Spleen (tissue), 11 donors: ENCODE measurements around the gene LCAT. TPM values are rescaled to one million over a fixed set of nuclear protein-coding genes. Genes with fewer than 3 reads are reported as not detected.

Experiments used
- DNase-seq: peaks from one replicate; pipeline ENCODE4 v3.0.0-alpha.2; 2020
- H3K27ac ChIP-seq, 8 donors: fragments of 200-600 bp; sonication (generic) in 7 of 8; 1 replicate in 4 of 8; 2 replicates in 4 of 8; pipeline versions ENCODE4 v1.5.0 to v1.8.0; 2016 to 2021; ENCODE audit warnings: inconsistent platforms in 4 of 8, mild to moderate bottlenecking in 4 of 8, moderate library complexity in 1 of 8
- H3K27me3 ChIP-seq, 7 donors: fragments of 200-600 bp; sonication (generic) in 6 of 7; replicated peaks in 1 of 7; 1 replicate in 4 of 7; 2 replicates in 3 of 7; pipeline versions ENCODE4 v1.5.0 to v1.8.0; 2016 to 2021; ENCODE audit warnings: inconsistent platforms in 3 of 7, mild to moderate bottlenecking in 1 of 7
- H3K36me3 ChIP-seq, 6 donors: fragments of 200-600 bp; sonication (generic) in 5 of 6; 1 replicate in 4 of 6; 2 replicates in 2 of 6; pipeline versions ENCODE4 v1.5.0 to v1.8.0; 2016 to 2021; ENCODE audit warnings: inconsistent platforms in 2 of 6
- H3K4me1 ChIP-seq, 6 donors: fragments of 200-600 bp; sonication (generic) in 5 of 6; 1 replicate in 3 of 6; 2 replicates in 3 of 6; pipeline versions ENCODE4 v1.5.0 to v1.8.0; 2016 to 2021; ENCODE audit warnings: inconsistent platforms in 3 of 6
- H3K4me3 ChIP-seq, 8 donors: fragments of 200-600 bp; sonication (generic) in 7 of 8; 1 replicate in 4 of 8; 2 replicates in 4 of 8; pipeline versions ENCODE4 v1.5.0 to v1.8.0; 2016 to 2021; ENCODE audit warnings: inconsistent platforms in 4 of 8, mild to moderate bottlenecking in 4 of 8, moderate library complexity in 2 of 8
- H3K9me3 ChIP-seq, 8 donors: fragments of 200-600 bp; sonication (generic) in 7 of 8; 1 replicate in 4 of 8; 2 replicates in 4 of 8; pipeline versions ENCODE4 v1.5.0 to v1.8.0; 2016 to 2021; ENCODE audit warnings: inconsistent platforms in 4 of 8
- POLR2A ChIP-seq, 3 donors: fragments of 450-650 bp; IDR thresholded peaks; one replicate each; pipeline ENCODE4 v1.5.1; 2017; ENCODE audit warnings: antibody characterized with exemption in 3 of 3, mild to moderate bottlenecking in 1 of 3
- POLR2AphosphoS5 ChIP-seq, 3 donors: sonication (generic); formaldehyde crosslinking; IDR thresholded peaks; one replicate each; pipeline ENCODE4 v1.5.1; 2017; ENCODE audit warnings: antibody characterized with exemption in 3 of 3
- WGBS, 5 donors: extraction: QIAGEN DNeasy Blood & Tissue Kit in 3 of 5; methylation state at CpG; one replicate each; pipeline versions ENCODE4 v1.1.5 to v1.1.7; 2013 to 2018; 5-methylcytosine and 5-hydroxymethylcytosine counted together
- intact Hi-C: fragments of 100-400 bp; cut with DNase I; formaldehyde crosslinking; loops from one replicate; pipeline ENCODE4 v1.15.0; 2023; ENCODE audit warnings: low total_unique reads
- polyA plus RNA-seq, 3 donors: library from polyadenylated mRNA; stranded (reverse); fragments of 200-250 nt; gene quantifications; one replicate each; pipeline ENCODE4 v1.2.1, GENCODE V29; 2013
- total RNA-seq, 7 donors: library from RNA; depleted of rRNA in 3 of 7; stranded (reverse); fragments of >200 nt in 3 of 7; fragmentation: NEBNext Ultra II Directional in 4 of 7; extraction: Animal tissue kit (Norgen Biotek cat#: 25700) in 4 of 7; gene quantifications; one replicate each; pipeline versions ENCODE4 v1.1.0 to v1.2.1, GENCODE V29; 2016 to 2021
- TF ChIP-seq, protein P1 (sequence below), 11 experiments: fragments of 200-600 bp in 7 of 11; fragments of 450-650 bp in 4 of 11; sonication (generic) in 4 of 11; IDR thresholded peaks in 8 of 11; conservative IDR thresholded peaks in 3 of 11; 1 replicate in 7 of 11; 2 replicates in 4 of 11; pipeline versions ENCODE4 v1.4.0 to v1.8.0; 2016 to 2021; ENCODE audit warnings: antibody characterized with exemption in 11 of 11, inconsistent platforms in 4 of 11, mild to moderate bottlenecking in 1 of 11
- donor health status: healthy with polysubstance abuse.
- donor health status: DM: no; HTN: no; CAD: no; lungs with moderate emphysema.
- donor health status: DM: no; HTN: no; CAD: no.
- donor health status: Bipolar disorder and iron deficiency.
- donor health status: healthy.
- donor health status: DM: no; HTN: no; CAD: no.
- donor health status: DM: yes; HTN: yes; CAD: no.

The LCAT gene
- total and polyA plus RNA-seq, 10 donors: 5.2 to 51.6 (median 17.0) TPM

DNA sequence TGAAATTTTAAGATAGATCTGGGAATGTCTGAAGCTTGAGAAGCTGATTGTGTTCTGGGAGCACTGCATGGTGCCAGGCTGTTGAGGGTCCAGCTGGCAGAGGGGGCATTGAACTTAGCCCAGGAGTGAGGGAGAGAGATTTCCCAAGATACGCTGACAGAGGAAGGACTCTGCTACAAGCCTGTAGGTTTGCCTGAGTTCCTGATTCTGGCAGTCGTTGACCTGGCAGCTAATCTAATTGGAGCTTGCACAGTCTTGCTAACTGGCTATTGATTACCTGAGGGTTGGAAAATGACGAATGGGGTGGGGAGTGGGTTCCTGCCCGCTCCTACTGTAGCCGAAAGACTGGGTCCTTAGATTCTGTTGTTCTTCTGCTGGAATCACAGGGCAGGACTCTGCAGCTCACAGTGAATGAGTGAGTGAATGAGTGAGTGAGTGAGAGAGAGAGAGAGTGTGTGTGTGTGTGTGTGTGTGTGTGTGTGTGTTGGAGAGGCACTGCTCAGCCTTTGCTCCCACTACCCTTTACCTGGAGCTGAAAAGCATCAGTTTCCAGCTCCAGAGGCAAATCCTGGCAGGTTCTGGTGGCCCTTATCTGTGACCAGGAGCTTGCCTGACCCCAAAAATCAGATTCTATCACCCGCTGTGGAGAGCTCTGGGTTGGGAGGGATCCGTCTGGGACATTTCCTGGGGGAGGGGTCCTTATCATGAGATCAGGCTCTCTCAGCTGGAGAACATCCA is 29.0 kb downstream of the LCAT start:
- WGBS, 5 donors: 77 to 86% (median 85%) methylated on average over 7 of the region's 7 CpGs
- H3K27ac ChIP-seq: no peak overlapping the region
- TF ChIP-seq, protein P1, sequence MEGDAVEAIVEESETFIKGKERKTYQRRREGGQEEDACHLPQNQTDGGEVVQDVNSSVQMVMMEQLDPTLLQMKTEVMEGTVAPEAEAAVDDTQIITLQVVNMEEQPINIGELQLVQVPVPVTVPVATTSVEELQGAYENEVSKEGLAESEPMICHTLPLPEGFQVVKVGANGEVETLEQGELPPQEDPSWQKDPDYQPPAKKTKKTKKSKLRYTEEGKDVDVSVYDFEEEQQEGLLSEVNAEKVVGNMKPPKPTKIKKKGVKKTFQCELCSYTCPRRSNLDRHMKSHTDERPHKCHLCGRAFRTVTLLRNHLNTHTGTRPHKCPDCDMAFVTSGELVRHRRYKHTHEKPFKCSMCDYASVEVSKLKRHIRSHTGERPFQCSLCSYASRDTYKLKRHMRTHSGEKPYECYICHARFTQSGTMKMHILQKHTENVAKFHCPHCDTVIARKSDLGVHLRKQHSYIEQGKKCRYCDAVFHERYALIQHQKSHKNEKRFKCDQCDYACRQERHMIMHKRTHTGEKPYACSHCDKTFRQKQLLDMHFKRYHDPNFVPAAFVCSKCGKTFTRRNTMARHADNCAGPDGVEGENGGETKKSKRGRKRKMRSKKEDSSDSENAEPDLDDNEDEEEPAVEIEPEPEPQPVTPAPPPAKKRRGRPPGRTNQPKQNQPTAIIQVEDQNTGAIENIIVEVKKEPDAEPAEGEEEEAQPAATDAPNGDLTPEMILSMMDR (IDR thresholded peaks at IDR 0.05 in 8 of 11, conservative IDR thresholded peaks at IDR 0.05 in 3 of 11): no peak
- no peak for TF ChIP-seq POLR2AphosphoS5 (IDR thresholded peaks at IDR 0.05)
- TF ChIP-seq POLR2A (IDR thresholded peaks at IDR 0.05): no peak
- H3K27me3 ChIP-seq: no peaks in the 10 kb centered on the region
- H3K4me1 ChIP-seq: peaks cover 0 to 40% (median 10%) of the 10 kb centered on the region in 6 donors
- H3K36me3 ChIP-seq: peaks cover 0 to 100% (median 20%) of the 10 kb centered on the region in 6 donors
- intact Hi-C loops: no loop called here
- no peak for DNase-seq
- H3K9me3 ChIP-seq: no peaks in the 10 kb centered on the region
- no peak overlapping the region for H3K4me3 ChIP-seq

DNA sequence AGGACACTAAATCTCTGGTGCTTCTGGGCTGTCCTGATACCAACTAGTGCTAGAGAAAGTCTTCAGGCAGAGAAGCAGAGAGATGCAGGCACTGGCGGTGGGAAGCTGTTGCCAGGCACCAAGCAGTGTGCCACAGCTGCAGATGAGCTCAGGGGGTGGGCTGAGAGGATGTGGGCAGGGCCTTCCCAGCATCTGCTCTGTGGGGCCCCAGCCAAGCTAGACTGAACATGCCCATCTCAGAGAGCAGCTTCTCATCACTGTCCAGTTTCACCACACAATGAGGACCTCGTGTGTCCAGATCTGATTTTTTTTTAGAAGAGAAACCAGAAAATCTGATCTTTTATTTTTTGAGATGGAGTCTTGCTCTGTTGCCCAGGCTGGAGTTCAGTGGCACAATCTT is 33.8 kb downstream of the LCAT start:
- no peak overlapping the region for H3K27ac ChIP-seq
- H3K36me3 ChIP-seq: peaks cover 0 to 78% (median 25%) of the 10 kb centered on the region in 6 donors
- DNase-seq: no peak
- H3K4me3 ChIP-seq: no peak overlapping the region
- H3K27me3 ChIP-seq: no peaks in the 10 kb centered on the region
- TF ChIP-seq POLR2A (IDR thresholded peaks at IDR 0.05) (no peak), POLR2AphosphoS5 (IDR thresholded peaks at IDR 0.05) (no peak)
- TF ChIP-seq, protein P1 (IDR thresholded peaks at IDR 0.05 in 8 of 11, conservative IDR thresholded peaks at IDR 0.05 in 3 of 11): no peak
- intact Hi-C loops: no loop called here
- H3K4me1 ChIP-seq: peaks cover 0 to 17% (median 0%) of the 10 kb centered on the region in 6 donors
- no peaks in the 10 kb centered on the region for H3K9me3 ChIP-seq
- 38 to 66% (median 53%) methylated on average over 2 of the region's 2 CpGs for WGBS, 5 donors

DNA sequence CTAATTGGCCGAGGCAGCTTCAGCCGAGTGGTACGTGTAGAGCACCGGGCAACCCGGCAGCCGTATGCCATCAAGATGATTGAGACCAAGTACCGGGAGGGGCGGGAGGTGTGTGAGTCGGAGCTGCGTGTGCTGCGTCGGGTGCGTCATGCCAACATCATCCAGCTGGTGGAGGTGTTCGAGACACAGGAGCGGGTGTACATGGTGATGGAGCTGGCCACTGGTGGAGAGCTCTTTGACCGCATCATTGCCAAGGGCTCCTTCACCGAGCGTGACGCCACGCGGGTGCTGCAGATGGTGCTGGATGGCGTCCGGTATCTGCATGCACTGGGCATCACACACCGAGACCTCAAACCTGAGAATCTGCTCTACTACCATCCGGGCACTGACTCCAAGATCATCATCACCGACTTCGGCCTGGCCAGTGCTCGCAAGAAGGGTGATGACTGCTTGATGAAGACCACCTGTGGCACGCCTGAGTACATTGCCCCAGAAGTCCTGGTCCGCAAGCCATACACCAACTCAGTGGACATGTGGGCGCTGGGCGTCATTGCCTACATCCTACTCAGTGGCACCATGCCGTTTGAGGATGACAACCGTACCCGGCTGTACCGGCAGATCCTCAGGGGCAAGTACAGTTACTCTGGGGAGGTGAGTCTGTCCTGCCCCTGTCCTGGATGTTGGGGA is 34.7 kb downstream of the LCAT start:
- Histone ChIP-seq H3K27ac (no peak overlapping the region), H3K9me3 (no peaks in the 10 kb centered on the region), H3K27me3 (no peaks in the 10 kb centered on the region), H3K4me3 (no peak overlapping the region), H3K36me3 (peaks cover 0 to 68% (median 25%) of the 10 kb centered on the region in 6 donors), H3K4me1 (peaks cover 0 to 17% (median 0%) of the 10 kb centered on the region in 6 donors)
- TF ChIP-seq POLR2AphosphoS5 (IDR thresholded peaks at IDR 0.05): peak in 1 of 3 donors; percentile 37
- TF ChIP-seq, protein P1 (IDR thresholded peaks at IDR 0.05 in 8 of 11, conservative IDR thresholded peaks at IDR 0.05 in 3 of 11): no peak
- 95 to 98% (median 97%) methylated on average over 35 to 36 of the region's 36 CpGs for WGBS, 5 donors
- intact Hi-C loops: no loop called here
- no peak for DNase-seq
